GM19372 (cell line): ENCODE measurements around the gene USP24.

Experiments used
- ATAC-seq: cut with Tn5 transposase; IDR thresholded peaks from one replicate; pipeline ENCODE4 v1.9.1; 2021; ENCODE audit warnings: mild to moderate bottlenecking, low read depth, moderate library complexity; ENCODE audit not compliant: unreplicated experiment

USP24 gene

DNA sequence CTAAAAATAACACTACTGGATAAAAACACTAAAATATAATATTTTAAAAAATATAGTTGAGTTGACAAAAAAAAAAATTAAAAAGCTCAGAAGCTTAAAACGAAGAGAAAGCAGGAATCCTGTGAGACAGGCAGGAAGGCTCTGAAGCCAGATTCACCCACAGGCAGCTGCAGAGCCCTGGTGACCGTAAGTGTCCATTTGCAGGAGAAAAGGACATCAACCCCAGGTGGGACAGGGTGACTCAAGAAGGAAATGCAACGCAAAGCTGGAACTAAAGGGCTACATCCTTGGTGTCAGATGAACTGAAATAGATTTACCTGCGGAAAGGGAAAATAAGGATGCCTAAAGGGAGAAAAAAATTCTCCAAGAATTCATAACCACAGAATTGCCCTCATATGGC, 46.8 kb downstream of the USP24 start:
- no peak for ATAC-seq

DNA sequence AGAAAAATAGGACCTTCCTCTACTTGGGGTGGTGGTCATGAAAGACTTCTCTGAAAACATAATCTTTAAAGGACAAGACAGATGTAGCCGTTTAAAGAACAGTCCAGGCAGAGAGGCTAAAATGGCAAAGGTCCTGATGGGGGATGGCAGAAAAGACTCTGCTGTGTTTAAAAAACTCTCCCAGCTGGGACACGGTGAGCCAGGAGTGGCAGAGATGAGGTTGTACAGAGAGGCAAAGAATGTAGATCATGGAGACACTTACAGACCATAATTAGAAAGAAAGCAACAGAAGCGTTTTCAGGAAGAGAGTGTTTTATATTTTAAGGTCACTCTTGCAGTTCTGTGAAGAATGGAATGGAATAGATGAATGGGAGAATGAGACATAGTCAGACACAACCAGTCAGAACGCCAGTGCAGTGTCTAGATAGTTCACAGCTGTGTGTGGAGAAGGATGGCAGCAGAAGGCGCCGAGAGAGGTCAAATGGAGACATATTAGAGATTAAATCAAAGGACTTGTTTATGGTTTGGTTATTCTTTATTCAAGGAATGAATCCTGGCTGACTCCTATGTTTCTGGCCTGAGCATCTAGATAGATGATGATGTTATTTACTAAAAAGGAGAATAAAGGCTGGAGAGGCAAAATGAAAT, 47.8 kb downstream of the USP24 start:
- ATAC-seq, result no peak

- ATAC-seq, result no peak
Measured at GRCh38 chr1:55164906-55165305, 50.3 kb downstream of the USP24 start.

- ATAC-seq, result no peak
Measured at GRCh38 chr1:55159571-55159970, 55.6 kb downstream of the USP24 start.

DNA sequence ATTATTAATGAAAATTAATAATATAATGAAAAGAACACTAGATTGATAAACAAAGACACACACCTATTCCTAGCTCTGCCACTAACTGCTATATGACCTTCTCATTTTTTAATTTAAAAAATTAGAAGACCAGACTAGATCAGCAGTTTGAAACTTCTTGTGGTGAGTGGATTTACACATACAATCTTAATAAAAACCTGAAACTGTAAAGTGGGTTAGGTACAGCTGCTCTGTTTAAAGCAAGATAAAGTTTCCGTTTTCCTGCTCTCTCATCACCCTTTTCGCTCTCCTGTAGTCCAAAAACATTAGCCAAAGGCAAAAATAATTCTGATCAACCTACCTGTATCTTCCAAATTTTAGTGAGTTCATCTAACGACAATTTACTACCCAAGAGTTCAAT, 58.6 kb downstream of the USP24 start:
- ATAC-seq, result no peak

DNA sequence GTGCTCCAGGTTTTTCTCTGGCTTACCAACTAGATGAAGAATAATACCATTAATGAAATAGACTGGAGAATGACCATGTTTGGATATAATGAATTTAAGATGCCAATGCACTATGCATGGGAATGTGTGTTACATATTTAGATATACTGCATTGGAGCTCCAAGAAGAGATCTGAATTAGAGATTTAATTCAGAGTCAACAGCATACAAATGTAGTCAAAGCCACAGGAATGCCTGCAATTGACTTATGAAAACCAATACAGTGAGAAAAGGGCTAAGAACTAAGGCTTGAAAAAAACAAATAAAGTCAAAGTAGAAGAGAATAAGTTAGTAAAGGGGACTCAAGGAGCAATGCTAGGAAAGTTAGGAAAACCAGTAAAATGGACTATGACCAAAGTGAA, 59.1 kb downstream of the USP24 start:
- no peak for ATAC-seq

DNA sequence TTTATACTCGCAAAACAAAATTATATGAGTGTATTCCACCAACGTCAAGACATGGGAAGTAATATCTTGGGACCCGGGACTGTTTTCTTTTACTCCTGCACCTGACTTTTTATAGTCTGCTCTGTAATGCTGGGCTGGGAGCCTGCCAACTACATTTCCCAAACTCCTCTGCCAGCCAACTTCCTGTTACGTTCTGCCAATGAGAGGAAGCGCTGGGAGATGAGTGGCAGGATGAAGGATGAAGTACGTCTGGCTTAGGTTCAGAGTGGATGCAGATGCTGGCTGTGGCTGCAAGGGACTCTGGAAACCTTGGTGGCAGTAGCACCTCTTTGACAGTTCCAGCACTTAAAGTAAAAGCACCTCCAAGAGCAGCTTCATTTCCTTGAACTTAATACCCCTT, 59.6 kb downstream of the USP24 start:
- ATAC-seq, result no peak

DNA sequence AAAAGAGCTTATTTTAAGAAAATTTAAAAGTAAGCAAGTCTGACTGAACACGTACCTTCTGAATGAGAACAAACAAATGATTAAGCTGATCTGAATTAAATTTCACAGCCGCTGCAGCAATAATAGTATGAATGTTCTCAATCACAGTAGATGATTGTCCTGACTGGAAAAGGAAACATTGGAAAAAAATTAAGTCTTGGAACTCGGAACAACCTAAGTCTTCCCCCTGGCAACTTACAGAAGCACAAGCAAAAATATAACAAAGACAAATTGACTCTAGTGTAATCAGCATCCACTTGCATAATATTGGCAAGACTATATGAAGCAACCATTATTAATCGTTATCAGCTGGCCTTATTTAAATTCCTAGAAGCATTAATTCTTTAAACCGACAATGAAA, 60.5 kb downstream of the USP24 start:
- no peak for ATAC-seq

DNA sequence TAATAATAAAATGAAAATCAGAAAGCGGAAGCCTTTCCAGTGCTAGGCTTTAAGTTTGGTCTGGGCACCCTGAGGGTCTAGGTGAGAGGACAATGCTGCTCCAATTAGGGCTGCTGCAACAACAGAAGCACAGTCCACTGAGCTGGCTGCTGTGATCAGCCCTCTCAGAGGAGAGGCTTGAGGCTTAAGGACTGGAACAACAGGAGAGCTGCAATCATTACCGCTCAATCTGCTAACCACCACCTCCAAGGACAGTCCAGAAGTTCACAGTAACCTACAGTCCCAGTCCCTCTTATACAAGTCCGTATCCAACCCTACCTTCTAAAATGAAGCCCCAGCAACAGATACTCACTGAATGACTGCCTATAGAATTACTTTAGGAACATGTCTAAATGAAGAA, 62.1 kb downstream of the USP24 start:
- no peak for ATAC-seq

GRCh38 chr1:55150880-55151588, 64.1 kb downstream of the USP24 start:
- ATAC-seq, result no peak

GRCh38 chr1:55148676-55149075, 66.5 kb downstream of the USP24 start:
- no peak for ATAC-seq

DNA sequence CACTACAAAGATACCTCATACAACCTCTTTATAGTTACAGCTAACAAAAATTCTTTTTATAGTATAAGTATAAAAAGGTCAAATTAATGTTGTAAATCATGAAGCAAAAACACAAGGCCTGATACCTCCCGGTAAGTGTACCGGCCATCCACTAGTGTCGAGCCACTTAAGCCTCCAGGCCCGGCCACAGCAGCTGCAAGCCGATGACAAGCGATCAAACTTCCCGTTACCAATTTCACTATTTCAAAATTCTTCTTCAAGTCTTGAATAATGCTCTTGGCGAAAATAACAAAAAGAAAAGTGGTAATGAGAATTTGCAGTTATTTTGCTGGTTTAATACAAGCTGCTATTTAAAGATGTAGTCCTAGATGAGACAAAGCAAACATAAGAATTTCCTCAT, 67.6 kb downstream of the USP24 start:
- no peak for ATAC-seq

- ATAC-seq, result no peak
Measured at GRCh38 chr1:55146781-55147180, 68.4 kb downstream of the USP24 start.

GRCh38 chr1:55144886-55145285, 70.3 kb downstream of the USP24 start:
- ATAC-seq, result no peak

GRCh38 chr1:55143684-55144083, 71.5 kb downstream of the USP24 start:
- ATAC-seq, result no peak

GRCh38 chr1:55141295-55141893, 73.8 kb downstream of the USP24 start:
- ATAC-seq, result no peak

DNA sequence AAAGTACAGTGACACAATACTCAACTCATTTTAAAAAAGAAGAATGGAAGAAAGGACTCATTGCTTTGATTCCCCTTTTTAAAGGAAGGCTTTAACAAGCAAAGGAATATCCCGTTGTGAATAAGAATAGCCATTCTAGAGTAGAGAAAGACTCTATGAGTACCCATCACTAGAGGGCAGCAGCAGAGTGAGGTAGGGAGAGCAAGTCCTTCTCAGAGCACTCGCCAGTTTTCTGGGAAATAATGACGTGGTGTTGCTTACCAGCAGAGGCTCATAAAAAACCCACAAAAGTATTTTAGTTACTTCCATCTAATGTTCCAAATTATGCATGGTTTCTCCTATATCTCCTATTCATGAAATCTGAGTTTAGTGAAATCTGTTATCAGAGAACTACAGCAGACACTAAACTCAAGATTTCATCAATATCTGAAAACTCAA, 74.6 kb downstream of the USP24 start:
- peak; percentile 70 for ATAC-seq

DNA sequence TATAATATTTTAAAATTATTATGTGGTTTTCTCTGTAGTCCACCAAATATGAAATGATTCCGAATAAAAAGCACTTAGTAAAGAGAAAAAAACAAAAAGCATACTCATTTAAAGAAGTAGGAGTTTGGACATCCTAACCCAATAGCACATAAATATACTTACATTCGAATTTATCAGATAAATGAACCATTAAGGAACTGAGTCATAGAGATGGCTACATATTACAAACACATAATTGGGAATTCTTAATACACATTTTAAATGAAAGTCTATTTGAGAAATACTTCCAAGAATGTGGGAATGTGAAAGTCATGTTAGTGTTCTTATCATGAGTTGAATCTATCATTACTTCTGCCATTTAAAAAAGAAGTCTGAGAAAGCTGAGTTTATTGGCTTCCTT, 75.0 kb downstream of the USP24 start:
- ATAC-seq, result no peak

- ATAC-seq, result no peak
Measured at GRCh38 chr1:55138823-55139222, 76.3 kb downstream of the USP24 start.

- no peak for ATAC-seq
Measured at GRCh38 chr1:55134152-55134808, 80.9 kb downstream of the USP24 start.

- no peak for ATAC-seq
Measured at GRCh38 chr1:55131801-55132200, 83.4 kb downstream of the USP24 start.
